Activated CD4-positive, alpha-beta T cell treated with anti-CD3 and anti-CD28 coated beads, Interleukin-2, amount 50 U/mL, for 16 hours (primary cell): ENCODE measurements around the gene ARHGEF39.

Source experiments
- DNase-seq: peaks from one replicate; pipeline ENCODE4 v3.0.0-alpha.2; 2020

Gene ARHGEF39, protein sequence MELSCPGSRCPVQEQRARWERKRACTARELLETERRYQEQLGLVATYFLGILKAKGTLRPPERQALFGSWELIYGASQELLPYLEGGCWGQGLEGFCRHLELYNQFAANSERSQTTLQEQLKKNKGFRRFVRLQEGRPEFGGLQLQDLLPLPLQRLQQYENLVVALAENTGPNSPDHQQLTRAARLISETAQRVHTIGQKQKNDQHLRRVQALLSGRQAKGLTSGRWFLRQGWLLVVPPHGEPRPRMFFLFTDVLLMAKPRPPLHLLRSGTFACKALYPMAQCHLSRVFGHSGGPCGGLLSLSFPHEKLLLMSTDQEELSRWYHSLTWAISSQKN

DNA sequence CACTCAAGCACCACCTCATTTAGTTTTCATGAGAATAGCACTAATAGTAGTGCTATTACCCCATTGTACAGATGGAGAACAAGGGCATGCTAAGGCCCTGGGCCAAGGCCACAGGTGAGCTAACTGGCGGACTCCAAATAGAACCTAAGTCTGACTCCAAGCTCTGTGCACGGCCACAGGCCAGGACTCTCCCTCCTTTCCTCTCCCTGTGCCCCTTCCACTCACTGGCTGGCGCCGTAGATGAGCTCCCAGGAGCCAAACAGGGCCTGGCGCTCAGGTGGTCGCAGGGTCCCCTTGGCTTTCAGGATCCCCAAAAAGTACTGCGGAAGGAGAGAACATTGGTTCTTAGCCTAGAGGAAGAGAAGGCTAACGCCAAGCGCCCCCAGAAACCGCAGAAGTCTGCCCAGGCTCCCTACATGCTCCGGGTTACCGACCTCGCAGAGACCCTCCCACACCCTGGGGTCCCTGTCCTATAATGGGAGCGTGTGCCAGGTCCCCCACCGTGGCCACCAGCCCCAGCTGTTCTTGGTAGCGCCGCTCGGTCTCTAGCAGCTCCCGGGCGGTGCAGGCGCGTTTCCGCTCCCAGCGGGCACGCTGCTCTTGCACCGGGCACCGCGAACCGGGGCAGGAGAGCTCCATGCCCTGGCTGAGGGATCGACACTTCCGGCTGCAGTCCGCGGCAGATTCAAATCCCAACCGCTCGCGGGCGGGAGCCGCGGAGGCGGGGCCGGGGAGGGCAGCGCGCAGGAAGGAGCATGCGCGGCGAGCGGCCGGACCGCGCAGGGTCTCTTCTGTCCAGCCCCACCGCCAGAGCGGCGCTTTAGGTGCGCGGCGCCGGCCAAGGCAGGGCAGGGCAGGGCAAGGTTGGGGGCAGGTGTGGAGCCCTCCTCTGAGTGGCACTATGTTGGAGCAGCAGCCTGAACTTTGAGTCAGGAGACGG, at the start of gene ARHGEF39:
Gene ARHGEF39 (minus strand): TSS at position 665 of the 940 bp plus-strand sequence. CDS start 26 bp downstream, at position 639.
- DNase-seq, result peak; percentile 86

DNA sequence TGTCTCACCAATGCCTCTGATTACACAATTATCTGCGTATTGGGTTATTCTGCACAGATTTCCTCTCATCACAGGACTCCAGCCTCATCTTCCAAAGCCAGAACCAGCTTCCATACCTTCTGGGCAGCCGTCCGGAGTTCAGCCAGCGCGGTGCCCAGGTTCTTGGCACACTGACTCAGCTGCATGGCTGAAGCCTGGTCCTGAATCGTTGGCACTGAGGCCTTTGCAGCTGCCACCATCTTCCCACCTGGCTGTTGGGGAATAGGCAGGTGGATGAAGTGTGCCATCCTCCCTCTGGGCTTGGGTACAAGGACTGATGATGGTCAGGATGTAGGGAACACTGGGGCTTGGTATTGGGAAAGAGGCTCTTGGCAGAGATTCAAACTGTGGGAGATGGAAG, 49.1 kb upstream of the ARHGEF39 start:
- DNase-seq, result no peak

DNA sequence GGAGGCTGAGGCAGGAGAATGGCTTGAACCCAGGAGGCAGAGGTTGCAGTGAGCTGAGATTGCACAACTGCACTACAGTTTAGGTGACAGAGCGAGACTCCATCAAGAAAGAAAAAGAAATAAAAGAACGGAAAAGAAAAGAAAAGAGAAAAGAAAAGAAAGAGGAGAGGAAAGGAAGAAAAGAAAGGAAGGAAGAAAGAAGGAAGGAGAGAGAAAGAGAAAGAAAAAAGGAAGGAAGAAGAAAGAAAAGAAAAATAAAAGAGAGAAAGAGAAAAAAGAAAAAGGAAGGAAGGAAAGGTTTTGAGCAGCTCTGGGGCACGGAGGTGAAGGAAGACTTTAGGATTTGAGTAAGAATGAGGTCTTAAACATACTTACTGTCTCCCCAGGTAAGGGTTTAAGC, 48.6 kb upstream of the ARHGEF39 start:
- DNase-seq, result no peak

DNA sequence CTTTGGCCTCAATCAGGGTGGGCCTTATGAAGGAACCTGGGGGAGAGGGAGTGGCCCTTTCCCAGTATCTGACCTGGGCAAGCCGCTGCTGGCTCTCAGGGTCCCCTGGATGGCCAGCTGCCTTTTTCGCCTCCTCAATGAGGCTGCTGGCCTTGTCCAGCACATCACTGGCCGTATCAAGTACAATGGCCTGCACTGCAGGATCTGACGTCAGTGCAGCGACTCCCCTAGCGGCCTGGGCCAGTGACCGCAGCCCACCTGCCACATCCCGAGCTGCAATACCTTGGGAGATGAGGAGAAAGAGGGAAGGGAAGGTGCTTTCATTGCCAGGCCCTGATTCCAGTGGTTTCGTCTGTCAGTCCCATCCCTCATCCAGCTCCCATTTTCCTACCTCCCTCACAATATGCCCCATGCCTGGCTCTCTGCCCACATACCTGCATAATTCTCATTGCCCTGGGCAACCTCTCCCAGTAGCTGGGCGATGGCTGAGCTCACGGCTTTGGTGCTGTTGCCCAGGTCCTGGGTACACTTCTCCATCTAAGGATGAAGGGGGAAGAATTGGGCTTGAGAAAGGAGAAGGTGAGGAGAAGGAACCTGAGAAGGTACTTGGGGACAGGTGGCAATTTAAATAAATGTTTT, 47.9 kb upstream of the ARHGEF39 start:
- no peak for DNase-seq

DNA sequence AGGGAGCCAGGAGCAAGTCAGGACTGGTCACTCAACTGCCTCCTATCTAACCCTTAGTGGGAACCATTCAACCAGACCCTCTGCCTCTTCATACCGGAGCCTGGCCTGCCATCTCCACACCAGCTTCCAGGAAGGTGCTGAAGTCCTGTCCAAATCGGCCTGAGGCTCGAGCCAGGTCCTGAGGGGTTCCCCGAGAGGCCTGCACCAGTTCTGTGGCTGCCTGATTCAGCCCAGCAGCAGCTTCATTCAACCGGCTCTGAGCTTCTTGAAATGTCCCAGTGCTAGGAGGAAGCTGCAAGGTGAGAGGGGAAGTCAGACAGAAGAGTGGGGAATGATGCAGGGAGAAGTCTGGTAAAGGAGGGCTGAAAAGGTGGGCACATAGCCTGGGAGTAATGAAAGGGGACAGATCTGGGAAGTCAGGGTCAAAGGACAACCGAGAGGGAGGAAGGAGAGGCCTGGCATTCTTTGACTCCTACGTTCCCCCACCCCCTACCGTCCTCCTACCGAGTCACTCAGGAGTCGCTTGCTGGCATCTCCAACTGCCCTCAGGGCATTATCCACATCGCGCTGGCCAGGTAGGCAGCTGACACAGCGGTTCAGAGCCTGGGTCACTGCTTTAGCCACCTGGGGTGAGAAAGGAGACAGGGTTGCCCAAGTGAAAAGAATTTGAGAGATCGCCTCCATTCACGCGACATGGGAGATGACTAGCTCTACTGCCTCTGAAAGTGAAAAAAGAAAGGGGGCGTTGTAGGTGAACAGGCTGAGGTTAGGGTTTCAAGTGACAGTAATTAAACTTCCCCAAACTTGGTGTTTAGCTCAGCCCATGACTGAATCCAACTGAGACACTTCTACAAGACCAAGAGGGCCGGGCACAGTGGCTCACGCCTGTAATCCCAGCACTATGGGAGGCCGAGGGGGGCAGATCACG, 46.8 kb upstream of the ARHGEF39 start:
- DNase-seq, result no peak

DNA sequence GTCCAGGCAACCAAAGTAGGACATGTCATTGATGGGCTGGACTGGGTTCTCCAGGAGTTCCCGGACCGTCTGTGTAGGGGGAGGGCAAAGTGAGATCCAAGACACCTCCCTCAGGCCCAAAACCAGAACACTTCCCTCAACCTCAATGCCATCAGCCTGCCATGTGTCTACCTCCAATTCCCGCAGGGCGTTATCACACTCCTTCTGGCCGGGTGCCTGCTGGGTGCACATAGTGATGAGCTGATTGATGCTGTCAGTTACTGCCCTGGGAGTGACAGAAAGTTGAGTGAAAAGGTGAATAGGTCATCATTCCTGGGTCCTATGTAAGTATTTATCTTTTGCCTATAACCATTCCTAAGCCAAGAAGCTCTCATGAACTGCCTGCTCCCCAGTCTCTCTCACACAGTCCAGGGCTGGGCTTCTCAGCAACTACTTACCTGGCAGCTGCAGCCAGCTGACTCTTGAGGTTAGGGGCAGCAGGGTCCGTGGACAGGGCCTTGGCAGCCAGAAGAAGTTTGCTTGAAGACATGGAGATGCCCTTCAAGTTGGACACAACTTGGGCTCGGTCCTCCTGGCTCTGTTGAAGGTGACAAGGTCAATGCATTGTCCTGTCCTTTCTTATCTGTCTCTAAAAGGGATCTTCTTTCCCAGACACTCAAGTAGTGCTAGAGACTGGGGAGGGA, 46.0 kb upstream of the ARHGEF39 start:
- no peak for DNase-seq

DNA sequence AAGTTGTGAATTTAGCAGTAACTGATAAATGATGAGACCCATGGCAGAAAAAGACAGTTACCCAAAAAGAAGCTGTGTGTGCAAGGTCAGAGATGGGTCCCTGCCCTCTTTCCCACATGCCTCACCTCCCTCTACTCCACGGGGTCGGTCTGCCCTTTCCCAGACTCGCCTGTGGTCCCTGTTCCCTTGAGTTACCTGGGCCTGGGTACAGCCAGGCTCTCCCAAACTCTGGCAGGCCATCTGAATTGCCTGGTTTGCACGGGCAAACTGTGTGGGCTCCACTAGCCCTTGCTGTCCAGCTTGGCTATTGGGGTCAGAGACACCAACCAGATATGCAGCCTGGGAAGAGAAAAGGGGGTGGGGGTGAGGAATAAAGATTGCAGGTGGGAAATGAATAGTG, 43.2 kb upstream of the ARHGEF39 start:
- no peak for DNase-seq

DNA sequence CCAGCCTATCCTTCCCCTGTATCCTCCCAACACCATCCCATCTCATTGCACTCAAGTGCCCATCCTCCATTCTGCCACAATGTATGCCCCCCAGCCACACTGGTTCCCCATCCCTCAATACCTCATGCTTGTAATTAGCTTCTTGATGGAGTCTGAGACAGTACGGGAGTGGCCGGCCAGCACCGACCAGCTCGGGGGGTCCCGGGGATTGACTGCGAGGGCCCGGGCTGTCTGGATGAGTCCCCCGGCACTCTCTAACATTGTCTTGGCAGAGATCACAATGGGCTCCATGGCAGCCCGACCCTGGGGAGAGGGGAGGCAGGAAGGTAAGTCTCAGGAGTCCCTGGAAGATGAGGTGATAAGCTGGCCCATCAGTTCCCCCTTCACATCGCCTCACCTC, 42.0 kb upstream of the ARHGEF39 start:
- no peak for DNase-seq

DNA sequence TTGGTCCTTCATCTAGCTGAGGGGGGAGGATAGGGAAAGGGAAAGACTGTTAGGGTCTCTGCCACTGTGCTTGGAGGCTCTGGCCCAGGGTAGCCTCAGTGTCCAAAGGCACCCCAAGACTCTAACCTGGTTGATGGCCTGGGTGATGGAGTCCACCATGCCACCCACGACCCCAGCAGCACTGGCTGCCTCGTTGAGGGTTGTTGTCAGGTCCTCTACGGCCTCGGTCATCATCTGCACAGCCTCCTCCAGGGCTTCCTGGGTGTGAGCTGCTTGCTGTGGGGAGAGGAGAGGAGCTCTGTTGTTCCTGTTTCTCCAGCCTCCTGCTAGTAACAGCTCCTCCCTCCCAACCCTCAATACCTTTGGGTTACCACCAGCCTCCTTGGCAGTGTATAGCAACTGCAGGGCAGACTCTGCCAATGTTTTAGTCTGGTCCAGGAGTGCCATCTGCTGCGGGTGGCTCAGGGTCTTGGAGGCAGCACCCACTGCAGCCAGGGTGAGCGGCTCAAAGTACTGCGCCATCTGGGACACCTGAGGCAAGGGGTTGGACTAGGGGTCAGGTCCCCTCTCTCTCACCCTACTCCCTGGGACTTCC, 40.9 kb upstream of the ARHGEF39 start:
- DNase-seq, result no peak

DNA sequence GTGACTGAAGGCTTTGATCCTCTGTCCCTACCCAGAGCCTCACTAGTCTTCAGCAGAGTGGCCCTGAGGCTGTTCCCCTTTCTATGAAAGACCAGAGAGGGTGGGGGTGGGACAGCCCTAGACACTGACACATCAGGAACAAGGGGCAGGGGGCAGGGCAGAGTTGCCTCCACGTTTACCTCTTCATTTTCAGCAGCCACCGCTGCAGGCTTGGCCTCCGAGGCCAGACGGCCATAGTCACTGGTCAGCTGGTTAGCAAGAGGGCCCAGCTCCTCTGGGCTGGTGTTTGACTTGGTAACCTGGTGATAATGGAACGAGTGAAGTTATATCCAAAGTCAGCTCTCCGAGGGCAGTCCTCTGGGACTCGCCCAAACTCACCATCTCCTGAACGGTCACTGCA, 40.4 kb upstream of the ARHGEF39 start:
- DNase-seq, result no peak

DNA sequence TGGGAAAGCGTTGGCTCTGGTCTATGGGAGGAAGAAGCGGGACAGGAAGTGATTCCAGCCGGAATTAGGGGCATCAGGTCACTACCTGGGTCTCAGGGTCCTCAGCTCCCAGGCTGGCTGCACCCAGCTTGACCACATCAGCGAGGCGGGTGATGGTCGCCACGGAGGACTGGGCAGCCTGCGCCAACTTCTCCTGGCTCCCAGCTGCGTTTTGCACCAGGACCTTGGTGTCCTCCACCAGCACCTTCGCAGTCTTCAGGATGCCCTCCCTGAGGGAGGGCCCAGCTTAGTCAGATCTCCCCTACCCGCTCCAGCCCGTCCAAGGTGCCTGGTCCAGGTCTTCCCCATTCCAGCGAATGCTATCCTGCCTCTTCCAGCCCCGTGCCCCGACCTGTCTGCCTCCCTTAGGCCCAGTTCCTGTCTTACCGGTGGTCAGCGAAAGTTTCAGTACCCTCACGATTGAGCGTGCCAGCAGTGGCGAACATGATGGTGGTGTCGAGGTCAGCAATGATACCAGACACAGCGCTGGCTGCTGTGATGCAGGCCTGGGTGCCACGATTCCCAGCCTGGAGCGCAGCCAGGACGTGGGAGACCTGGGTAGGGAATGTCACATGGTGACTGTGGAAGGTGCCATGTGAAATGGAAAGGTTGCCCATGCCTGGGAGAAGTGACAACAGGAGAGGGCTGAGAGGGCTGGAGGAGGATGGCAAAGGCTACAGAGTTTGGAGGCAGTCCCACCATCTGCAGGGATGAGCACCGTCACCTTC, 39.1 kb upstream of the ARHGEF39 start:
- DNase-seq, result no peak

DNA sequence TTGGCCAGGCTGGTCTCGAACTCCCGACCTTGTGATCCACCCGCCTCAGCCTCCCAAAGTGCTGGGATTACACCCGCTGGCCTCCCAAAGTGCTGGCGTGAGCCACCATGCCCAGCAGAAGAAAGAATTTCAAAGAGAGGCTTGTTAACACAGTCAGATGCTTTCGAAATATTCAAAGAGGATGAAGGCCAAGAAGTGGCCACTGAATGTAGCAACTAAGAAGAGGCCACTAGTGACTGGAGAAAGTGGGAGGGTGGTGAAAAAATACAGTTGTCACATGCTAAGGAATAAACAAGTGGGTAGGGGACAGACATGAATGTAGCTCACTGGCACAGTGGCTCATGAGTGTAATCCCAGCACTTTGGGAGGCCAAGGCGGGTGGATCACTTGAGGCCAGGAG, 37.7 kb upstream of the ARHGEF39 start:
- no peak for DNase-seq

DNA sequence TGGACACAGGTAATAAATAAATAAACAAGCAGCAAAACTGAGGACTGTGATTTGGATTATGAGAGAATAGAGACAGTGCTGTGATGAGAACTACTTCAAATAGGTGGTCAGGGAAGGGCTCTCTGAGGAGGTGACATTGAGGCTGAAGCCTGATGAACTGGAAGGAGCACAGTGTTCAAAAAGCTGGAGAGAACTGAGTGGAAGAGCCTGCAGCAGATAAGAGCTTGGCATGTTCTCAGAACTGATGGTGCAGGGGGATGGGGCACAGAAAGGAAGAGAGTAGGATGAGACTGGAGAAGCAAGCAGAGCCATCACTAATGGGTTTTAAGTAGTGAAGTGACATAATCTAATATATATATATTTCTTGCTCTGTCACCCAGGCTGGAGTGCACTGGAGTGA, 35.9 kb upstream of the ARHGEF39 start:
- DNase-seq, result no peak

DNA sequence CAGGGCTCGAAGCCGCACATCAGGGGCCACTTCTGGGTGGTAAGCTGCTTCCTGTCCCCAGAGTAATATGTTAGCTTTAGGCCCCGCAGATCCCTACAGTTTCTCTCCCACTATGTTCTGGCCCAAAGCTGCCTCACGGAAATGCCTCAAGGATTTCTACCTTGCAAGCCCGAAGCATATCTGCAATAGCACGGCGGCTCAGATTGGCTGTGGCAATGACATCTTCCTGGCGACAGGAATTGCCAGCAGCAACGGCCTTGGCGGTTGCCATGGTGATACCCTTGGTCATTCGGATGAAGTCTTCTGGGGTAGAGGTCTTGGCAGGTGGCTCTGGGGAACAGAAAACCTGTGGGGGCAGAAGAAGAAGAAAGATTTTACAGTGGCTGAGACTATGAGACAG, 35.0 kb upstream of the ARHGEF39 start:
- DNase-seq, result no peak

DNA sequence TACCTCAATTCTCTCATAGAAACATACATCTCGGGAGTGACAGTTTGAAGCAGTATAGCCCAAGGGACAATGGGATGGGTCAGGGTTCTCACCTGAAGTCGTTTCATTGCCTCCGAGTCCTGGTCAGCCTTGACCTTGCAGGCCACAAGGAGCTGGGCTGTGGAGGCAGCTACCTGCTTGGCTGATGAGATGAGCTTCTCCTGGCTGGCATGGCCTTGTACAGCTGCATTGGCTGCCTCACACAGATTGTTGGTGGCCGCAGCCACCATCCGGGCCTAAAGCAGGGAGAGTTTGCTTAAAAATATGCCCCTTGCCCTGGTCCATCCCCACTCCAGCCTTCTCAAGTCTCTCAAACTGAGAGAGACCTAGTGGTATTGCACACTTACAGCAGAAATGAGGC, 33.2 kb upstream of the ARHGEF39 start:
- DNase-seq, result no peak

DNA sequence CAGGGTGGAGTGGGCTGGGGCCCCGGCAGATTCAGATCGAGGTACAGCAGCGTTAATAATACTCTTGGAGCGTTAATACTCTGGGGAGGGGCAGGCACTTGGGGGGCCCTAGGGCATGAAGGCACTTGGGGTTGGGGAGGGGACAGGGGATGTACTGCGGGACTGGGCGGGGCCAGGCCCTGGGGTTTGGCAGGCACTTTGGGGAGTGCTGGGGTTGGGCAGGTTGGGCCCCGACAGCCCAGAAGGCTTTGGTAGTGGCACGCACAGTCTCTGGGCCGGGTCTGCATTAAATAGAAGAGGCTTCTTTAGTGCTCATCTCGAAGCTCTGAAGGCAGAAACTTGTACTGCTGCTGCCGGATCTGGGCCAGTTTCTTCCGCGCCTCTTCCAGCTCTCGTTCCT, 32.5 kb upstream of the ARHGEF39 start:
- DNase-seq, result no peak

DNA sequence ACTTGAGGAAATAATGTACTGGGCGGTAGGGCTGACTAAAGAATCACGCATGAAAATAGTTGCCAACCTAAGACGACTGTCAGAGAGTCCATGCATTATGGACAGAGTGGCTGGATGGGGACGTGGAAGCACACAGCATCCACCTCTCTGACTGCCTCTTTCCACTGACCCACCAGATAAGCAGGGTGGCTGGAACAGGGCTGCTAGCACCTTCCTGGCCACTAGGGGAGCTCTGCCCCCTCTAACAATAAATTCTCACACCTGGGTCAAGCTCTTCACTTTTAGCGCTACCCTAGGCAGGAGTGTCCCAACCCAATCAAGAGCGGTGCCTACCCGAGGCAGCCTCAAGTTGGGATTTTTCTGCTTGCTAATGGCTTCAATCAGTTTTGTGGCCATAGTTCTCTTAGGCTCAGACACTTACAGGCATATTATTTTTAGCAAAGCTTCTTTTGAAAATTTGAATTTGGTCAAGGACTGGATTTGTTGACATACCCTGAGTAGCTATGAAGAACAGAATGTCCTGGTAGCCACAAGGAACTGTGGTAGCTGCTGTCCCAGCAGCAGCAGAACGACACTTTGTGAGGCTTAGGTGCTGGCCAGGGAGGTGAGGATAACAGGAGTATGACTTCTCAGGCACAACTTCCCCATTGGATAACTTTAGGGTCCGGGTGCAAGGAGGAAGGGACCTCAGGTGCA, 31.7 kb upstream of the ARHGEF39 start:
- DNase-seq, result peak; percentile 57

DNA sequence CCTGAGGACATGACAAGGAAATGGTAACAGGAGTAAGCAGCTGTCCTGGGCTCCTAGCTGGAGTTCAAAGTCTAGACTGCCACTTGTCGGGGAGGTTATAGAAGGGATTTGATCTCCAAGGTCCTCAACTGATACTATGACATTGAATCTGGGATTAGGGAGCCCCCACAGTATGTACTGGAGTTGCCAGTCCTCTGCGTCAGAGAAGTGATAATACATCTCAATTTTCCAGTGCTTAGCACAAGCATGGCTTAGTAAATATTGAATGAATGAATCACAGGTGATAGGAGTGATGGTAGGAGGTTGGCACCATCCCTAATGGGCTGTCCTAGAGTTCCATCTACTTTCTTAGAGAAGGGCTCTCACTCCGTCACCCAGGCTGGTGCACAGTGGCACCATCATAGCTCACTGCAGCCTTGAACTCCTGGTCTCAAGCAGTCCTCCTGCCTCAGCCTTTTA, 31.0 kb upstream of the ARHGEF39 start:
- no peak for DNase-seq

DNA sequence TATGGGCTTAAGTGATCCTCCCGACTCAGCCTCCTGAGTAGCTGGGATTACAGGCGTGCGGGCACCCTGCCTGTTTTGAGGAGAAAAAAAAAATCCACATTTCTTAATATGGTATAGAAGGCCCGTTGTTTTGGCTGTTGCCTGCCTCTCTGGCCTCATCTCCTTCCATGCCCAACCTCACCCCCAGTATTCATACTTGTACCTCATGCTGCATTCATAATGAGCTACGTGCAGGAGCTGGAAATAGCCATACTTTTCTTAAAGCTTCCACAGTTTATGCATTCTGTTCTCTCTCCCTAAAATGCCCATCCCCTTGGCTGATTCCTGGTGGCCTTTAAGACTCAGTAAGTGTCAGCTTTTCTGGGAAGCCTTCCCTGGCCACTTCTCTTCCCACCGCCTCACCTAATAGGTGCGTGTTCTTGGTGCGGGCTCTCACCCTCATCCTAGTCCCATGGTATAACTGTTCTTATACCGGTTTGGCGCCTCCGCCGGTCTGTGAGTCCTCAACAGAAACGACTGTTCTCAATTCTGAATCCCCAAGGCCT, 26.8 kb upstream of the ARHGEF39 start:
- no peak for DNase-seq

DNA sequence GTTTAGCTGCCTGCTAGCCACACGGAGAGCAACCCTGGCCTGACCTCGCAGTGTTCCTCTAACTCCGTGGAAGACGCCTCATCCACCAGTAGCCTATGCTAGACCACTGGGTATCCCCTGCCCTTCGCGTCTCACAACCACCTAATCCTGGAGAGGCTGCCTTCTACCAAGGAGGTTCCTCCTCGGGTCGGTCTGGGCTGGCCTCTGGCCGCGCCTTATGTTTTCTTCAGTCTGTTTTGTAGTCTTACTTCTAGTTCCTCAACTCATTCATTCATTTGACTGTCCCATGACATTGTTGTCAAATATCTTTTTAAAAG, 26.3 kb upstream of the ARHGEF39 start:
- DNase-seq, result no peak
